Stomach (tissue), 9 donors: ENCODE data around the gene ZNF513. TPM values are rescaled to one million over a fixed set of nuclear protein-coding genes. Genes with fewer than 3 reads are reported as not detected.
A peak's percentile ranks its signal among the peaks of the same experiment; 100 is the strongest.
"Not testable (repeated sequence)": the region's sequence is repeated elsewhere in the genome, so short reads cannot be mapped to it uniquely, and the experiment has no call there.

Experiments
- DNase-seq, 2 donors: peaks; one replicate each; pipeline versions ENCODE4 v3.0.0 to v3.0.0-alpha.2; 2013 to 2019
- H3K27ac ChIP-seq, 5 donors: fragments of 200-600 bp in 4 of 5; sonication (generic) in 4 of 5; one replicate each; pipeline ENCODE4 v1.5.1; 2013 to 2019; ENCODE audit warnings: mild to moderate bottlenecking in 1 of 5, moderate library complexity in 1 of 5
- H3K27me3 ChIP-seq, 3 donors: fragments of 200-600 bp; sonication (generic); one replicate each; pipeline ENCODE4 v1.5.1; 2017 to 2019; ENCODE audit warnings: mixed run types in 1 of 3
- H3K36me3 ChIP-seq, 4 donors: fragments of 200-600 bp; sonication (generic); 1 replicate in 3 of 4; 2 replicates in 1 of 4; pipeline ENCODE4 v1.5.1; 2016 to 2019
- H3K4me1 ChIP-seq, 4 donors: fragments of 200-600 bp; sonication (generic); one replicate each; pipeline ENCODE4 v1.5.1; 2016 to 2019
- H3K4me3 ChIP-seq, 4 donors: fragments of 200-600 bp; sonication (generic) in 3 of 4; one replicate each; pipeline ENCODE4 v1.5.1; 2016 to 2019; ENCODE audit warnings: mild to moderate bottlenecking in 1 of 4
- H3K9me3 ChIP-seq, 4 donors: fragments of 200-600 bp; sonication (generic); one replicate each; pipeline ENCODE4 v1.5.1; 2016 to 2019
- CTCF ChIP-seq, 7 experiments: fragments of 450-650 bp in 4 of 7; fragments of 200-600 bp in 3 of 7; sonication (generic) in 3 of 7; IDR thresholded peaks; one replicate each; pipeline ENCODE4 v1.5.1; 2016 to 2019; ENCODE audit warnings: antibody characterized with exemption in 7 of 7, control low read depth in 2 of 7, mild to moderate bottlenecking in 1 of 7
- EP300 ChIP-seq: sonication (generic); formaldehyde crosslinking; IDR thresholded peaks from one replicate; pipeline ENCODE4 v1.6.1; 2017; ENCODE audit warnings: antibody characterized with exemption
- POLR2A ChIP-seq, 4 donors: fragments of 450-650 bp; IDR thresholded peaks; one replicate each; pipeline ENCODE4 v1.6.1; 2016; ENCODE audit warnings: antibody characterized with exemption in 4 of 4, control low read depth in 2 of 4, mild to moderate bottlenecking in 1 of 4, moderate library complexity in 1 of 4
- POLR2AphosphoS5 ChIP-seq, 3 donors: sonication (generic); formaldehyde crosslinking; IDR thresholded peaks; one replicate each; pipeline ENCODE4 v1.6.1; 2016; ENCODE audit warnings: antibody characterized with exemption in 3 of 3
- WGBS, 5 donors: extraction: QIAGEN DNeasy Blood & Tissue Kit in 3 of 5; methylation state at CpG; one replicate each; pipeline versions ENCODE4 v1.1.5 to v1.1.7; 2013 to 2018; 5-methylcytosine and 5-hydroxymethylcytosine counted together
- intact Hi-C: fragments of 100-400 bp; cut with DNase I; formaldehyde crosslinking; loops from one replicate; pipeline ENCODE4 v1.15.1; 2023; ENCODE audit warnings: low total_unique reads
- polyA plus RNA-seq, 3 donors: library from polyadenylated mRNA; stranded (reverse); fragments of 200-250 nt; gene quantifications; one replicate each; pipeline ENCODE4 v1.2.3, GENCODE V29; 2013
- total RNA-seq, 5 donors: library from RNA; depleted of rRNA; stranded (reverse); fragments of >200 nt; gene quantifications; one replicate each; pipeline versions ENCODE4 v1.1.0 to v1.2.3, GENCODE V29; 2014 to 2016
- donor health status: healthy with polysubstance abuse.
- donor health status: Bipolar disorder and iron deficiency.
- donor health status: healthy.

ZNF513 gene
- total and polyA plus RNA-seq, 8 donors, result 10.3 to 58.9 (median 17.3) TPM

GRCh38 chr2:27356056-27356381 lies 24.5 kb downstream of the ZNF513 start:
- Histone ChIP-seq H3K4me1 (peaks cover 24 to 65% (median 53%) of the 10 kb centered on the region in 4 donors), H3K27me3 (no peaks in the 10 kb centered on the region), H3K27ac (peak overlapping the region; percentile 90 to 97 (median 94)), H3K9me3 (no peaks in the 10 kb centered on the region), H3K4me3 (peak overlapping the region; percentile 92 to 99 (median 96)), H3K36me3 (no peaks in the 10 kb centered on the region)
- 0 to 2% (median 1%) methylated on average over 12 of the region's 12 CpGs for WGBS, 5 donors
- DNase-seq, result peak; percentile 43 to 68
- intact Hi-C loops, result no loop called here
- TF ChIP-seq POLR2A (IDR thresholded peaks at IDR 0.05), result no peak
- no peak for TF ChIP-seq POLR2AphosphoS5 (IDR thresholded peaks at IDR 0.05)
- no peak for TF ChIP-seq EP300
- no peak for TF ChIP-seq CTCF (IDR thresholded peaks at IDR 0.05)

- H3K27ac ChIP-seq, result peak overlapping the region in 1 of 5 donors; percentile 18
- 71 to 92% (median 89%) methylated on average over 7 of the region's 7 CpGs for WGBS, 5 donors
- no peaks in the 10 kb centered on the region for H3K9me3 ChIP-seq
- intact Hi-C loops, result no loop called here
- TF ChIP-seq POLR2A (IDR thresholded peaks at IDR 0.05) (no peak), POLR2AphosphoS5 (IDR thresholded peaks at IDR 0.05) (no peak), EP300 (no peak), CTCF (IDR thresholded peaks at IDR 0.05) (no peak)
- no peak overlapping the region for H3K4me3 ChIP-seq
- H3K27me3 ChIP-seq, result no peaks in the 10 kb centered on the region
- H3K36me3 ChIP-seq, result peaks cover 0 to 6% (median 3%) of the 10 kb centered on the region in 4 donors
- DNase-seq, result no peak
- H3K4me1 ChIP-seq, result peaks cover 24 to 76% (median 60%) of the 10 kb centered on the region in 4 donors
These were observed 26.0 kb downstream of the ZNF513 start for GRCh38 chr2:27354597-27354927.

- Histone ChIP-seq H3K27ac (peak overlapping the region in 1 of 5 donors; percentile 18), H3K4me1 (peaks cover 24 to 76% (median 60%) of the 10 kb centered on the region in 4 donors), H3K9me3 (no peaks in the 10 kb centered on the region), H3K36me3 (peaks cover 0 to 10% (median 3%) of the 10 kb centered on the region in 4 donors), H3K27me3 (no peaks in the 10 kb centered on the region), H3K4me3 (no peak overlapping the region)
- TF ChIP-seq POLR2AphosphoS5 (IDR thresholded peaks at IDR 0.05) (no peak), POLR2A (IDR thresholded peaks at IDR 0.05) (no peak), CTCF (IDR thresholded peaks at IDR 0.05) (no peak)
- no peak for DNase-seq
- WGBS, 5 donors, result 65 to 76% (median 71%) methylated on average over 7 of the region's 7 CpGs
- intact Hi-C loops, result no loop called here
These were observed 26.6 kb downstream of the ZNF513 start for GRCh38 chr2:27353762-27354596.

- H3K4me1 ChIP-seq, result peaks cover 24 to 74% (median 59%) of the 10 kb centered on the region in 4 donors
- H3K4me3 ChIP-seq, DNase-seq, H3K27me3 ChIP-seq, H3K36me3 ChIP-seq, H3K9me3 ChIP-seq, H3K27ac ChIP-seq, intact Hi-C loops: not testable (repeated sequence)
- 93 to 97% (median 96%) methylated on average over 5 of the region's 5 CpGs for WGBS, 5 donors
These were observed 27.2 kb downstream of the ZNF513 start for GRCh38 chr2:27353386-27353761.
